GM18511 (cell line): ENCODE data around the gene ATP10B.
A peak's percentile ranks its signal among the peaks of the same experiment; 100 is the strongest.

ENCODE experiments used
- ATAC-seq: cut with Tn5 transposase; IDR thresholded peaks from one replicate; pipeline ENCODE4 v1.9.1; 2021; ENCODE audit warnings: mild to moderate bottlenecking, moderate library complexity; ENCODE audit not compliant: unreplicated experiment

ATP10B gene

GRCh38 chr5:160693831-160694465 lies 158.1 kb downstream of the ATP10B start:
- no peak for ATAC-seq

GRCh38 chr5:160692271-160692670 lies 159.7 kb downstream of the ATP10B start:
- no peak for ATAC-seq

GRCh38 chr5:160685695-160686094 lies 166.3 kb downstream of the ATP10B start:
- ATAC-seq: peak; percentile 95

- ATAC-seq: peak; percentile 14
Observed at GRCh38 chr5:160685219-160685618, 166.8 kb downstream of the ATP10B start.

- no peak for ATAC-seq
Observed at GRCh38 chr5:160679567-160680309, 172.3 kb downstream of the ATP10B start.

- ATAC-seq: no peak
Observed at GRCh38 chr5:160675988-160676387, 176.0 kb downstream of the ATP10B start.

- no peak for ATAC-seq
Observed at GRCh38 chr5:160674901-160675300, 177.1 kb downstream of the ATP10B start.

GRCh38 chr5:160672521-160672920 lies 179.5 kb downstream of the ATP10B start:
- ATAC-seq: no peak

GRCh38 chr5:160668356-160668755 lies 183.7 kb downstream of the ATP10B start:
- no peak for ATAC-seq

- ATAC-seq: no peak
Observed at GRCh38 chr5:160667160-160667559, 184.9 kb downstream of the ATP10B start.

- no peak for ATAC-seq
Observed at GRCh38 chr5:160665460-160665859, 186.6 kb downstream of the ATP10B start.

- ATAC-seq: no peak
Observed at GRCh38 chr5:160660132-160660531, 191.9 kb downstream of the ATP10B start.

GRCh38 chr5:160657622-160658458 lies 194.2 kb downstream of the ATP10B start:
- ATAC-seq: no peak

GRCh38 chr5:160657068-160657507 lies 194.9 kb downstream of the ATP10B start:
- ATAC-seq: no peak

GRCh38 chr5:160655717-160656116 lies 196.3 kb downstream of the ATP10B start:
- ATAC-seq: no peak

GRCh38 chr5:160651692-160652645 lies 200.0 kb downstream of the ATP10B start:
- no peak for ATAC-seq

GRCh38 chr5:160649304-160649703 lies 202.7 kb downstream of the ATP10B start:
- ATAC-seq: peak; percentile 67

GRCh38 chr5:160646033-160646432 lies 206.0 kb downstream of the ATP10B start:
- no peak for ATAC-seq

- ATAC-seq: no peak
Observed at GRCh38 chr5:160643616-160644240, 208.3 kb downstream of the ATP10B start.

- peak; percentile 59 for ATAC-seq
Observed at GRCh38 chr5:160641405-160641804, 210.6 kb downstream of the ATP10B start.
